ENCODE results near the gene B4GALNT4. TPM values are rescaled to one million over a fixed set of nuclear protein-coding genes. Genes with fewer than 3 reads are reported as not detected.
A peak's percentile ranks its signal among the peaks of the same experiment; 100 is the strongest.

The B4GALNT4 gene
- total and polyA plus RNA-seq, 2 experiments from 2014 or later = 35.8 to 94.4 TPM

- no peaks in the 10 kb centered on the region for H3K36me3 ChIP-seq
- peaks cover 4% of the 10 kb centered on the region for H3K27me3 ChIP-seq
- no peak overlapping the region for H3K4me3 ChIP-seq
- H3K27ac ChIP-seq = no peak overlapping the region
- H3K4me1 ChIP-seq (ENCODE audit: low read depth) = no peaks in the 10 kb centered on the region
- H3K9me3 ChIP-seq (ENCODE audit: low read depth) = no peaks in the 10 kb centered on the region
- TF ChIP-seq CTCF (IDR thresholded peaks at IDR 0.05; ENCODE audit: low read depth, low read length) = no peak
- DNase-seq (ENCODE audit: low read depth in 1 of 2, low spot score in 1 of 2) = no peak
Observed at GRCh38 chr11:391117-392017, 22.1 kb downstream of the B4GALNT4 start.

GRCh38 chr11:392102-392777 lies 22.9 kb downstream of the B4GALNT4 start:
- no peak overlapping the region for H3K4me3 ChIP-seq
- no peaks in the 10 kb centered on the region for H3K9me3 ChIP-seq (ENCODE audit: low read depth)
- no peaks in the 10 kb centered on the region for H3K4me1 ChIP-seq (ENCODE audit: low read depth)
- no peaks in the 10 kb centered on the region for H3K36me3 ChIP-seq
- DNase-seq (ENCODE audit: low read depth in 1 of 2, low spot score in 1 of 2) = no peak
- no peak for TF ChIP-seq CTCF (IDR thresholded peaks at IDR 0.05; ENCODE audit: low read depth, low read length)
- H3K27me3 ChIP-seq = peaks cover 4% of the 10 kb centered on the region
- no peak overlapping the region for H3K27ac ChIP-seq

- no peak for TF ChIP-seq CTCF (IDR thresholded peaks at IDR 0.05; ENCODE audit: low read depth, low read length)
- Histone ChIP-seq H3K27ac (no peak overlapping the region), H3K4me3 (no peak overlapping the region), H3K9me3 (ENCODE audit: low read depth) (no peaks in the 10 kb centered on the region), H3K4me1 (ENCODE audit: low read depth) (no peaks in the 10 kb centered on the region), H3K36me3 (no peaks in the 10 kb centered on the region), H3K27me3 (peaks cover 3% of the 10 kb centered on the region)
- DNase-seq (ENCODE audit: low read depth in 1 of 2, low spot score in 1 of 2) = peak in 1 of 2 donors; percentile 76
Observed at GRCh38 chr11:393219-394033, 24.1 kb downstream of the B4GALNT4 start.

GRCh38 chr11:394034-394857 lies 24.9 kb downstream of the B4GALNT4 start, which contains the start of gene PKP3:
Gene PKP3 (plus strand): TSS chr11:394209. CDS start chr11:394293, 84 bp downstream.
- Histone ChIP-seq H3K4me3 (no peak within 1 kb of the TSS), H3K9me3 (ENCODE audit: low read depth) (no peaks in the 10 kb centered on the region), H3K27ac (no peak within 1 kb of the TSS), H3K36me3 (no peaks in the 10 kb centered on the region), H3K4me1 (ENCODE audit: low read depth) (no peaks in the 10 kb centered on the region), H3K27me3 (no peaks in the 10 kb centered on the region)
- TF ChIP-seq CTCF (IDR thresholded peaks at IDR 0.05; ENCODE audit: low read depth, low read length) = no peak
- peak in 1 of 2 donors; percentile 52 for DNase-seq (ENCODE audit: low read depth in 1 of 2, low spot score in 1 of 2)

Measured in cardiac muscle cell (in vitro differentiated cells and primary cell).